AG20443 (cell line): Measurements from ENCODE around the gene TWF1.
A peak's percentile ranks its signal among the peaks of the same experiment; 100 is the strongest.
"Not testable (repeated sequence)": the region's sequence is repeated elsewhere in the genome, so short reads cannot be mapped to it uniquely, and the experiment has no call there.

Experiments
- DNase-seq: peaks from one replicate; pipeline ENCODE4 v3.0.0; 2012; ENCODE audit warnings: low spot score, mixed read lengths

Gene TWF1

GRCh38 chr12:43805149-43805859 lies 813 bp downstream of the TWF1 start:
- DNase-seq: no peak

GRCh38 chr12:43797561-43798217 lies 8.4 kb downstream of the TWF1 start:
- no peak for DNase-seq

GRCh38 chr12:43795716-43796280 lies 10.3 kb downstream of the TWF1 start:
- DNase-seq: no peak

- no peak for DNase-seq
These were observed 16.2 kb downstream of the TWF1 start for GRCh38 chr12:43789941-43790340.

GRCh38 chr12:43786899-43787693 lies 19.0 kb downstream of the TWF1 start:
- no peak for DNase-seq

- peak; percentile 39 for DNase-seq
These were observed 29.6 kb downstream of the TWF1 start for GRCh38 chr12:43776498-43776897.

GRCh38 chr12:43766291-43766690 lies 39.8 kb downstream of the TWF1 start:
- DNase-seq: no peak

GRCh38 chr12:43764528-43764927 lies 41.6 kb downstream of the TWF1 start:
- no peak for DNase-seq

GRCh38 chr12:43763769-43764168 lies 42.3 kb downstream of the TWF1 start:
- no peak for DNase-seq

GRCh38 chr12:43762596-43762995 lies 43.5 kb downstream of the TWF1 start:
- DNase-seq: no peak

- no peak for DNase-seq
These were observed 44.6 kb downstream of the TWF1 start for GRCh38 chr12:43761500-43761899.

GRCh38 chr12:43760396-43760795 lies 45.7 kb downstream of the TWF1 start:
- no peak for DNase-seq

- DNase-seq: peak; percentile 98
These were observed 47.2 kb downstream of the TWF1 start, which contains the start of the genes IRAK4 and PUS7L for GRCh38 chr12:43758728-43759563. Gene IRAK4 (plus strand): TSS chr12:43758951. CDS start chr12:43768112, 9,161 bp downstream. Gene PUS7L (minus strand): TSS chr12:43758790. CDS start chr12:43755245, 3,545 bp downstream.

- peak; percentile 57 for DNase-seq
These were observed 47.8 kb downstream of the TWF1 start for GRCh38 chr12:43758247-43758727.

GRCh38 chr12:43754015-43754414 lies 52.1 kb downstream of the TWF1 start:
- DNase-seq: no peak

- not testable (repeated sequence) for DNase-seq
These were observed 54.8 kb downstream of the TWF1 start for GRCh38 chr12:43751360-43751759.

- DNase-seq: no peak
These were observed 55.3 kb downstream of the TWF1 start for GRCh38 chr12:43750814-43751213.

- no peak for DNase-seq
These were observed 57.1 kb downstream of the TWF1 start for GRCh38 chr12:43749016-43749415.

- DNase-seq: no peak
These were observed 61.3 kb downstream of the TWF1 start for GRCh38 chr12:43744826-43745225.
